Heart right ventricle (tissue), 16 donors: Measurements from ENCODE around the gene CATSPER3. TPM values are rescaled to one million over a fixed set of nuclear protein-coding genes. Genes with fewer than 3 reads are reported as not detected.
A peak's percentile ranks its signal among the peaks of the same experiment; 100 is the strongest.

Experiments
- ATAC-seq, 8 donors: fragments of 200-7000 bp; cut with Tn5 transposase; one replicate each; pipeline ENCODE4 v1.9.1; 2020; ENCODE audit warnings: mild to moderate bottlenecking in 8 of 8, moderate library complexity in 8 of 8, moderate number of reproducible peaks in 1 of 8
- DNase-seq, 2 donors: peaks; one replicate each; pipeline ENCODE4 v3.0.0-alpha.2; 2020
- H3K27ac ChIP-seq, 10 donors: fragments of 200-600 bp; sonication (generic) in 2 of 10; one replicate each; pipeline versions ENCODE4 v1.5.0 to v1.8.0; 2020 to 2022; ENCODE audit warnings: mild to moderate bottlenecking in 3 of 10
- H3K27me3 ChIP-seq, 7 donors: fragments of 200-600 bp; one replicate each; pipeline ENCODE4 v1.8.0; 2021 to 2022; ENCODE audit warnings: mild to moderate bottlenecking in 2 of 7
- H3K36me3 ChIP-seq, 9 donors: fragments of 200-600 bp; sonication (generic) in 1 of 9; one replicate each; pipeline versions ENCODE4 v1.5.0 to v1.8.0; 2020 to 2022; ENCODE audit warnings: mild to moderate bottlenecking in 2 of 9
- H3K4me1 ChIP-seq, 9 donors: fragments of 200-600 bp; sonication (generic) in 1 of 9; one replicate each; pipeline versions ENCODE4 v1.5.0 to v1.8.0; 2020 to 2022; ENCODE audit warnings: mild to moderate bottlenecking in 4 of 9
- H3K4me3 ChIP-seq, 10 donors: fragments of 200-600 bp; sonication (generic) in 2 of 10; one replicate each; pipeline versions ENCODE4 v1.5.0 to v1.8.0; 2020 to 2022; ENCODE audit warnings: mild to moderate bottlenecking in 7 of 10, moderate library complexity in 2 of 10
- H3K9me3 ChIP-seq, 11 donors: fragments of 200-600 bp in 10 of 11; sonication (generic) in 2 of 11; one replicate each; pipeline versions ENCODE4 v1.5.0 to v1.8.0; 2013 to 2022; ENCODE audit warnings: mild to moderate bottlenecking in 2 of 11, control low read depth in 1 of 11, moderate library complexity in 1 of 11
- WGBS, 2 donors: extraction: QIAGEN DNeasy Blood & Tissue Kit; methylation state at CpG; one replicate each; pipeline ENCODE4 v1.1.7; 2013; ENCODE audit warnings: inconsistent platforms in 1 of 2; 5-methylcytosine and 5-hydroxymethylcytosine counted together
- intact Hi-C, 10 donors: fragments of 100-400 bp; cut with DNase I; formaldehyde crosslinking; loops; one replicate each; pipeline versions ENCODE4 v1.11.1 to v1.14.2; 2022
- polyA plus RNA-seq, 2 donors: library from polyadenylated mRNA; stranded (reverse); fragments of 200-250 nt; gene quantifications; one replicate each; pipeline ENCODE4 v1.2.3, GENCODE V29; 2013
- total RNA-seq, 10 donors: library from RNA; stranded (reverse); fragmentation: NEBNext Ultra II Directional in 3 of 10; extraction: Animal tissue kit (Norgen Biotek cat#: 25700) in 3 of 10; gene quantifications; one replicate each; pipeline versions ENCODE4 v1.2.1 to v1.2.4, GENCODE V29; 2021 to 2023
- TF ChIP-seq, protein P1 (sequence below), 9 donors: fragments of 200-600 bp; sonication (generic) in 2 of 9; IDR thresholded peaks; one replicate each; pipeline versions ENCODE4 v1.5.0 to v1.8.0; 2021 to 2022; ENCODE audit warnings: antibody characterized with exemption in 9 of 9, mild to moderate bottlenecking in 5 of 9, moderate library complexity in 1 of 9
- donor health status: Arrhythmogenic right ventricular cardiomyopathy.
- donor health status: ischemic (EF 13 %, LVEDD 7.1; RV severe dilation, severe dysfunction).
- donor health status: healthy with polysubstance abuse.
- donor health status: DM: no; HTN: yes; CAD: no.
- donor health status: DM: no; HTN: no; CAD: no.
- donor health status: ischemic (EF 25% LVEDD 6.9; RV normal size, moderate dysfunction).
- donor health status: ischemic (EF 25% LVEDD 5.7; RV mildly dilated, moderate dysfunction).
- donor health status: healthy.
- donor health status: DM: yes; HTN: yes; CAD: no.
- donor health status: Ischemic cardiomyopathy.
- donor health status: ischemic (EF 35%, LVEDD 5.7; RV mildly dilated, moderate dysfunction).
- donor health status: nonischemic (EF 11% LVEDD 7.7; RV severe dilation, severe dysfunction).
- donor health status: DM: yes; HTN: yes; CAD: no.
- donor health status: PGD.
- donor health status: ischemic (EF 29% LVEDD 5.4; RV normal size, mild dysfunction).
- donor health status: nonischemic (EF 23%, LVEDD 6.1; RV moderate dilation, normal function).

Gene CATSPER3
- total and polyA plus RNA-seq, 12 donors = 0.37 to 1.1 (median 0.72) TPM

DNA sequence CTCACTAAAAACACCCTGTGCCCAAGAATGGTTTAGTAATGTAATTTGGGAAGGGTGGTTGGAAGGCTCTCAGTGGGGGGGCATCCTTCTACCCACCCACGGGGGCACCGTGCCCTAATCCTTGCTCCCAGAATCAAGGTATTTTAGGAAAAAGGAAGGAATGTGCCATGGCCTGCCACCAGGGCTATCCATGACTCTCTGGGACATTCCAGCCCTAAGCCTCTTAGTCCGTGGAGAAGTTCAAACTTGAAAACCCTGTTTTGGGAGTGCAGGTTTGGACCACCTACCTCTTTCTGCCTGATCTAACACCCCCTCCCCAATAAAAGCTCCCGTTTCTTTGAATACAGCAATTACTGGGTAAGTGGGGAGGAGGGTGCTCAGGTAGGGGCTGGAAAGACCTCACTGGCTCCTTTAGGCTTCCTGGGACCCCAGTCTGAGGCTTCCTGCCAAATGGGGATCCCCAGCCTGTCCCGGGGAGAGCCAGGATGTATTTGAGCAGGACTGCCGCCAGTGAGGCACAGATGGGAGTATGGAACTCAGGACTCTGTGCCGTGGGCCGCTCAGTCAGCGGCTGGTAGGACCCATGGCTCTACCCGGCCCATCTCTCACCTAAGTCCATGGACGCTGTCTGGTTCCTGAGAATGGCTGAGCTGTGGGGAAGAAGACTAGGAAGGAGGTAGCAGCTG is 70.0 kb downstream of the CATSPER3 start:
- H3K27me3 ChIP-seq = peaks cover 53 to 100% (median 98%) of the 10 kb centered on the region in 7 donors
- intact Hi-C loops = loop anchor here in 1 of 10 donors (10.0 kb wide), 1 partner anchor 147 kb away; no protein-coding TSS in a partner anchor
- peaks cover 14 to 36% (median 27%) of the 10 kb centered on the region in 9 donors for H3K4me1 ChIP-seq
- ATAC-seq = no peak
- no peaks in the 10 kb centered on the region for H3K36me3 ChIP-seq
- no peaks in the 10 kb centered on the region for H3K9me3 ChIP-seq
- 11 to 15% methylated on average over 11 of the region's 11 CpGs for WGBS, 2 donors
- H3K4me3 ChIP-seq = no peak overlapping the region
- TF ChIP-seq, protein P1, sequence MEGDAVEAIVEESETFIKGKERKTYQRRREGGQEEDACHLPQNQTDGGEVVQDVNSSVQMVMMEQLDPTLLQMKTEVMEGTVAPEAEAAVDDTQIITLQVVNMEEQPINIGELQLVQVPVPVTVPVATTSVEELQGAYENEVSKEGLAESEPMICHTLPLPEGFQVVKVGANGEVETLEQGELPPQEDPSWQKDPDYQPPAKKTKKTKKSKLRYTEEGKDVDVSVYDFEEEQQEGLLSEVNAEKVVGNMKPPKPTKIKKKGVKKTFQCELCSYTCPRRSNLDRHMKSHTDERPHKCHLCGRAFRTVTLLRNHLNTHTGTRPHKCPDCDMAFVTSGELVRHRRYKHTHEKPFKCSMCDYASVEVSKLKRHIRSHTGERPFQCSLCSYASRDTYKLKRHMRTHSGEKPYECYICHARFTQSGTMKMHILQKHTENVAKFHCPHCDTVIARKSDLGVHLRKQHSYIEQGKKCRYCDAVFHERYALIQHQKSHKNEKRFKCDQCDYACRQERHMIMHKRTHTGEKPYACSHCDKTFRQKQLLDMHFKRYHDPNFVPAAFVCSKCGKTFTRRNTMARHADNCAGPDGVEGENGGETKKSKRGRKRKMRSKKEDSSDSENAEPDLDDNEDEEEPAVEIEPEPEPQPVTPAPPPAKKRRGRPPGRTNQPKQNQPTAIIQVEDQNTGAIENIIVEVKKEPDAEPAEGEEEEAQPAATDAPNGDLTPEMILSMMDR (IDR thresholded peaks at IDR 0.05) = no peak
- H3K27ac ChIP-seq = no peak overlapping the region
- no peak for DNase-seq

- Histone ChIP-seq H3K4me3 (no peak overlapping the region), H3K9me3 (no peaks in the 10 kb centered on the region), H3K36me3 (no peaks in the 10 kb centered on the region), H3K27ac (no peak overlapping the region), H3K27me3 (peaks cover 48 to 100% (median 98%) of the 10 kb centered on the region in 7 donors), H3K4me1 (peaks cover 8 to 30% (median 21%) of the 10 kb centered on the region in 9 donors)
- ATAC-seq (no peak), DNase-seq (no peak)
- intact Hi-C loops = loop anchor here in 1 of 10 donors (10.0 kb wide), 1 partner anchor 146 kb away; no protein-coding TSS in a partner anchor
- TF ChIP-seq, protein P1 (IDR thresholded peaks at IDR 0.05) = no peak
- 7 to 11% methylated on average over 19 to 20 of the region's 20 CpGs for WGBS, 2 donors
Measured at GRCh38 chr5:135038205-135038812, 70.6 kb downstream of the CATSPER3 start.

DNA sequence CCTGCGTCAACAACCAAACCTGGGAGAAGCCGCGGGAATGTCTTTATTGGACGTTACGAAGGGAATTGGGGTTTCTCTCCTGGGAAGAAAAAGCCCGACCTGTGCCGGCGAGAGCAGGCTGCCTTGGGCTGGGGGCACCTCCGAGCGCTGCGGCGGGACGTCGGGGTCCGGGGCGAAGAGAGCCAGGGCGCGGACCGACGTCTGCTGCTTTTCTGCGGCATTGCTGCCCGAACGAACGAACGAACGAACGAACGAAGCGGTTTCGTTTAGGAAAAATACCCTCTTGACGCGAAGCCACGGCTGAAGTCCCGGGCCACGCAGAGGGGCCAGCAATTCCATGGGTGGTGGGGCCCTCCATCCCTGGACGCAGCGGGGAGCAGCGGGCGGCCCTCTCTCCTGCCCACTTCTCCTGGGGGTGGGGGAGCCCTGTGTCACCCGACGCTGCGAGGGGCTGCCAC is 71.1 kb downstream of the CATSPER3 start:
- WGBS, 2 donors = 3% methylated on average over 39 to 42 of the region's 42 CpGs
- peaks cover 43 to 100% (median 98%) of the 10 kb centered on the region in 7 donors for H3K27me3 ChIP-seq

More for the DNA sequence above, 71.1 kb downstream of the CATSPER3 start:
- Histone ChIP-seq H3K27ac (no peak overlapping the region), H3K4me1 (peaks cover 5 to 26% (median 17%) of the 10 kb centered on the region in 9 donors), H3K4me3 (peak overlapping the region in 1 of 10 donors; percentile 7), H3K36me3 (no peaks in the 10 kb centered on the region), H3K9me3 (no peaks in the 10 kb centered on the region)
- ATAC-seq = peak in 1 of 8 donors; percentile 4
- intact Hi-C loops = loop anchor here in 1 of 10 donors (10.0 kb wide), 1 partner anchor 146 kb away; no protein-coding TSS in a partner anchor
- DNase-seq = no peak
- TF ChIP-seq, protein P1 (IDR thresholded peaks at IDR 0.05) = no peak
